ENCODE measurements around the gene ICAM1.

The ICAM1 gene

GRCh38 chr19:10270616-10271394, at the start of gene ICAM1:
ICAM1 (plus strand) TSS chr19:10271120; CDS start chr19:10271160, 40 bp downstream.
- TF ChIP-seq CTCF (IDR thresholded peaks at IDR 0.05; ENCODE audit: extremely low read depth, insufficient read depth, missing control alignments) = no peak
- in situ Hi-C loops (cut with MboI; ENCODE audit: low pct_unique_long_range_greater_than_20kb, low sequenced_read_pairs, unreplicated experiment) = loop anchor here (5.0 to 25.0 kb wide), 2 partner anchors 116 to 334 kb away; partner anchors contain the start of gene OLFM2
- peak; percentile 82 for DNase-seq (ENCODE audit: low spot score)

- TF ChIP-seq CTCF (IDR thresholded peaks at IDR 0.05; ENCODE audit: extremely low read depth, insufficient read depth, missing control alignments) = no peak
Measured at GRCh38 chr19:10222201-10222890, 48.6 kb upstream of the ICAM1 start.

GRCh38 chr19:10223488-10224213, 47.3 kb upstream of the ICAM1 start:
- in situ Hi-C loops (cut with MboI; ENCODE audit: low pct_unique_long_range_greater_than_20kb, low sequenced_read_pairs, unreplicated experiment) = no loop called here
- DNase-seq (ENCODE audit: low spot score) = peak; percentile 3
- no peak for TF ChIP-seq CTCF (IDR thresholded peaks at IDR 0.05; ENCODE audit: extremely low read depth, insufficient read depth, missing control alignments)

More at GRCh38 chr19:10222201-10222890, 48.6 kb upstream of the ICAM1 start:
- DNase-seq (ENCODE audit: low spot score) = peak; percentile 3
- in situ Hi-C loops (cut with MboI; ENCODE audit: low pct_unique_long_range_greater_than_20kb, low sequenced_read_pairs, unreplicated experiment) = no loop called here

- peak; percentile 1 for DNase-seq (ENCODE audit: low spot score)
- no peak for TF ChIP-seq CTCF (IDR thresholded peaks at IDR 0.05; ENCODE audit: extremely low read depth, insufficient read depth, missing control alignments)
- in situ Hi-C loops (cut with MboI; ENCODE audit: low pct_unique_long_range_greater_than_20kb, low sequenced_read_pairs, unreplicated experiment) = no loop called here
Measured at GRCh38 chr19:10224337-10224736, 46.6 kb upstream of the ICAM1 start.

GRCh38 chr19:10226021-10226375, 44.9 kb upstream of the ICAM1 start:
- no peak for TF ChIP-seq CTCF (IDR thresholded peaks at IDR 0.05; ENCODE audit: extremely low read depth, insufficient read depth, missing control alignments)
- in situ Hi-C loops (cut with MboI; ENCODE audit: low pct_unique_long_range_greater_than_20kb, low sequenced_read_pairs, unreplicated experiment) = no loop called here
- DNase-seq (ENCODE audit: low spot score) = peak; percentile 3

GRCh38 chr19:10226376-10227025, 44.4 kb upstream of the ICAM1 start:
- in situ Hi-C loops (cut with MboI; ENCODE audit: low pct_unique_long_range_greater_than_20kb, low sequenced_read_pairs, unreplicated experiment) = no loop called here
- TF ChIP-seq CTCF (IDR thresholded peaks at IDR 0.05; ENCODE audit: extremely low read depth, insufficient read depth, missing control alignments) = no peak
- DNase-seq (ENCODE audit: low spot score) = no peak

All from GM13977 (cell line).